Astrocyte (in vitro differentiated cells and primary cell): Measurements from ENCODE around the gene NFAM1. TPM values are rescaled to one million over a fixed set of nuclear protein-coding genes. Genes with fewer than 3 reads are reported as not detected.

ENCODE experiments used
- DNase-seq: peaks from one replicate; pipeline ENCODE4 v3.0.0-alpha.2; 2010; ENCODE audit warnings: low read depth
- FAIRE-seq: peaks from 2 replicates; lab custom pipeline; 2011; peaks lifted over from hg19 to GRCh38; lab: Jason Lieb, UNC
- H2AFZ ChIP-seq: 2 replicates; pipeline ENCODE4 v1.6.0; 2012; ENCODE audit warnings: low read depth, low read length, inconsistent platforms
- H3K27ac ChIP-seq: 2 replicates; pipeline ENCODE4 v1.5.1; 2011; ENCODE audit warnings: low read depth, low read length, inconsistent platforms
- H3K27me3 ChIP-seq: 2 replicates; pipeline ENCODE4 v1.6.0; 2011; ENCODE audit warnings: low read length, inconsistent platforms; ENCODE audit not compliant: insufficient read depth
- H3K36me3 ChIP-seq: 2 replicates; pipeline ENCODE4 v1.5.1; 2011; ENCODE audit warnings: low read length, inconsistent platforms; ENCODE audit not compliant: insufficient read depth
- H3K4me1 ChIP-seq: 2 replicates; pipeline ENCODE4 v1.5.1; 2011; ENCODE audit warnings: low read length, inconsistent platforms; ENCODE audit not compliant: insufficient read depth
- H3K4me2 ChIP-seq: 2 replicates; pipeline ENCODE4 v1.6.0; 2012; ENCODE audit warnings: low read length, inconsistent platforms
- H3K4me3 ChIP-seq: 2 replicates; pipeline ENCODE4 v1.5.1; 2011; ENCODE audit warnings: low read depth, mild to moderate bottlenecking, low read length, inconsistent platforms; ENCODE audit not compliant: insufficient read depth
- H3K79me2 ChIP-seq: 2 replicates; pipeline ENCODE4 v1.6.0; 2012; ENCODE audit warnings: mild to moderate bottlenecking, low read length, inconsistent platforms; ENCODE audit not compliant: insufficient read depth
- H3K9ac ChIP-seq: 2 replicates; pipeline ENCODE4 v1.6.0; 2012; ENCODE audit warnings: mild to moderate bottlenecking, low read length, inconsistent platforms
- H3K9me3 ChIP-seq: 2 replicates; pipeline ENCODE4 v1.5.1; 2012; ENCODE audit warnings: low read depth, mild to moderate bottlenecking, low read length, inconsistent platforms; ENCODE audit not compliant: insufficient read depth
- H4K20me1 ChIP-seq: 2 replicates; pipeline ENCODE4 v1.6.0; 2012; ENCODE audit warnings: low read length, inconsistent platforms; ENCODE audit not compliant: insufficient read depth
- H3K27ac Mint-ChIP-seq: one replicate; pipeline ENCODE4 v1.8.0; 2021; ENCODE audit warnings: mild to moderate bottlenecking, mixed read lengths; ENCODE audit not compliant: unreplicated experiment
- H3K27me3 Mint-ChIP-seq: one replicate; pipeline ENCODE4 v1.8.0; 2021; ENCODE audit warnings: low read depth, mixed read lengths; ENCODE audit not compliant: unreplicated experiment
- H3K36me3 Mint-ChIP-seq: one replicate; pipeline ENCODE4 v1.8.0; 2021; ENCODE audit warnings: low read depth, mixed read lengths; ENCODE audit not compliant: unreplicated experiment
- H3K4me1 Mint-ChIP-seq: one replicate; pipeline ENCODE4 v1.8.0; 2021; ENCODE audit warnings: low read depth, mixed read lengths; ENCODE audit not compliant: unreplicated experiment
- H3K4me3 Mint-ChIP-seq: one replicate; pipeline ENCODE4 v1.8.0; 2021; ENCODE audit warnings: mild to moderate bottlenecking, moderate library complexity, mixed read lengths; ENCODE audit not compliant: unreplicated experiment
- H3K9me3 Mint-ChIP-seq: one replicate; pipeline ENCODE4 v1.8.0; 2021; ENCODE audit warnings: mild to moderate bottlenecking, mixed read lengths; ENCODE audit not compliant: unreplicated experiment
- EZH2 ChIP-seq: IDR thresholded peaks from 2 replicates; pipeline ENCODE4 v1.6.1; 2012; ENCODE audit warnings: mild to moderate bottlenecking, low read length, inconsistent platforms; ENCODE audit not compliant: insufficient read depth
- total RNA-seq: library from RNA; stranded (reverse); gene quantifications from 2 replicates; pipeline ENCODE4 v1.2.1, GENCODE V29; 2021
- TF ChIP-seq, protein P1 (sequence below): IDR thresholded peaks from 2 replicates; pipeline ENCODE4 v1.5.1; 2011; ENCODE audit warnings: low read depth, mild to moderate bottlenecking, inconsistent platforms, low read length, moderate library complexity; ENCODE audit not compliant: insufficient read depth

NFAM1 gene
- total RNA-seq, 1 donor from 2014 or later = 0.07 TPM

DNA sequence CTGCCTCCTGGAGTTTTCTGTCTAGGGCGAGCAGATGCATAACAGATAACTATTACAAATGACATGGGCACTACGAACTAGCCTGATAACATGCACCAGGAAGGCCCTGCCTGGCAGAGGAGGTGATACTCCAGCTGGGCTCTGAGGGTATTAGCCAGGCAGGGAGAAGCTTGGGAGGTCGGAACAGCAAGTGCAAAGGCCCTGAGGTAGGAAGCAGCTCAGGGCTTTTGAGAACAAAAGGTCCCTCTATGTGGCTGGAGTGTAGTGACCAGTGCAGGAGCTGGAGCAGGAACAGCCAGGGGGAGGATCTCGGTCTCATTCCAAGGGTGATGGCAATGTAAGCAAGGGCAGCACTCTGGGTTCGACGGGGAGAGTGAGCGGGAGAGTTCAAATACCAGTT is 100.1 kb downstream of the NFAM1 start:
- FAIRE-seq (no peak), DNase-seq (no peak)
- Histone ChIP-seq H2AFZ (no peak overlapping the region), H4K20me1 (peaks cover 52% of the 10 kb centered on the region), H3K9me3 (no peaks in the 10 kb centered on the region), H3K4me2 (no peak overlapping the region), H3K9ac (no peak overlapping the region), H3K27ac (no peak overlapping the region), H3K36me3 (no peaks in the 10 kb centered on the region), H3K79me2 (no peaks in the 10 kb centered on the region), H3K4me3 (no peak overlapping the region), H3K4me1 (no peaks in the 10 kb centered on the region), H3K27me3 (peaks cover 10% of the 10 kb centered on the region)
- Mint-ChIP-seq H3K27me3 (peaks cover 67% of the 10 kb centered on the region), H3K4me1 (peaks cover 4% of the 10 kb centered on the region), H3K4me3 (no peak overlapping the region), H3K9me3 (no peaks in the 10 kb centered on the region), H3K27ac (no peak overlapping the region), H3K36me3 (no peaks in the 10 kb centered on the region)
- TF ChIP-seq EZH2 = no peak
- TF ChIP-seq, protein P1, sequence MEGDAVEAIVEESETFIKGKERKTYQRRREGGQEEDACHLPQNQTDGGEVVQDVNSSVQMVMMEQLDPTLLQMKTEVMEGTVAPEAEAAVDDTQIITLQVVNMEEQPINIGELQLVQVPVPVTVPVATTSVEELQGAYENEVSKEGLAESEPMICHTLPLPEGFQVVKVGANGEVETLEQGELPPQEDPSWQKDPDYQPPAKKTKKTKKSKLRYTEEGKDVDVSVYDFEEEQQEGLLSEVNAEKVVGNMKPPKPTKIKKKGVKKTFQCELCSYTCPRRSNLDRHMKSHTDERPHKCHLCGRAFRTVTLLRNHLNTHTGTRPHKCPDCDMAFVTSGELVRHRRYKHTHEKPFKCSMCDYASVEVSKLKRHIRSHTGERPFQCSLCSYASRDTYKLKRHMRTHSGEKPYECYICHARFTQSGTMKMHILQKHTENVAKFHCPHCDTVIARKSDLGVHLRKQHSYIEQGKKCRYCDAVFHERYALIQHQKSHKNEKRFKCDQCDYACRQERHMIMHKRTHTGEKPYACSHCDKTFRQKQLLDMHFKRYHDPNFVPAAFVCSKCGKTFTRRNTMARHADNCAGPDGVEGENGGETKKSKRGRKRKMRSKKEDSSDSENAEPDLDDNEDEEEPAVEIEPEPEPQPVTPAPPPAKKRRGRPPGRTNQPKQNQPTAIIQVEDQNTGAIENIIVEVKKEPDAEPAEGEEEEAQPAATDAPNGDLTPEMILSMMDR = no peak

DNA sequence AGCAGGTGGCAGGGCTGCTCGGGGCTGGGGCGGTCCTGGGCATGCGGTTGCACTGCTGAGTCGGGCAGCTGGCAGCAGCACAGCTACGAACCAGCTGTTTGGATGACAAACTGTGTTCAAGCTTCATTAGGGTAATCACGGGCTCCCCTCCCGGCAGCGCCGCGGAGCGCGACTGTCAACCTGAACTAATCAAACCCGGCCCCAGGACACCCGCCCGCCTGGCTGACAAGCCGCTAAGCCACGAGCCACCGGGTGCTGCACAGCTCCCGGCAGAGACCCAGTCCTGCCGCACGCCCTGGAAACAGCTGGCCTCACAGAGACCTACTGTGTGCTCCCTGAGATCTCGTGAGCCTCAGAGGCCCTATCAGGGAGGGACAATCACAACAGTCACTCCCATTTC is 101.2 kb downstream of the NFAM1 start:
- FAIRE-seq (no peak), DNase-seq (no peak)
- H3K27ac Mint-ChIP-seq = no peak overlapping the region
- no peaks in the 10 kb centered on the region for H3K9me3 Mint-ChIP-seq
- Histone ChIP-seq H3K4me1 (no peaks in the 10 kb centered on the region), H3K36me3 (no peaks in the 10 kb centered on the region), H3K27ac (no peak overlapping the region), H4K20me1 (peaks cover 53% of the 10 kb centered on the region), H3K4me2 (no peak overlapping the region), H2AFZ (no peak overlapping the region), H3K9me3 (no peaks in the 10 kb centered on the region), H3K27me3 (peaks cover 10% of the 10 kb centered on the region), H3K79me2 (no peaks in the 10 kb centered on the region), H3K9ac (no peak overlapping the region), H3K4me3 (no peak overlapping the region)
- peaks cover 67% of the 10 kb centered on the region for H3K27me3 Mint-ChIP-seq
- H3K4me3 Mint-ChIP-seq = no peak overlapping the region
- peaks cover 4% of the 10 kb centered on the region for H3K4me1 Mint-ChIP-seq
- no peak for TF ChIP-seq EZH2
- TF ChIP-seq, protein P1 = no peak
- H3K36me3 Mint-ChIP-seq = no peaks in the 10 kb centered on the region

Other genes starting within 250 kb of the NFAM1 start
- 37.3 and 37.6 TPM in 2 replicates for gene TCF20, start 161.8 kb downstream of the NFAM1 start, total RNA-seq
- 54.9 TPM in 2 replicates for gene RRP7A, start 87.4 kb upstream of the NFAM1 start, total RNA-seq
- gene SERHL2, start 121.6 kb upstream of the NFAM1 start, total RNA-seq = 1.2 and 2.2 TPM in 2 replicates
- 57.1 and 60.3 TPM in 2 replicates for gene POLDIP3, start 182.5 kb upstream of the NFAM1 start, total RNA-seq
- gene ATP5MGL, start 208.2 kb upstream of the NFAM1 start, total RNA-seq = 0.48 and 0.50 TPM in 2 replicates
- gene CYB5R3, start 217.0 kb upstream of the NFAM1 start, total RNA-seq = 181 and 198 TPM in 2 replicates